Measurements from ENCODE around the gene RASEF.

The RASEF gene

DNA sequence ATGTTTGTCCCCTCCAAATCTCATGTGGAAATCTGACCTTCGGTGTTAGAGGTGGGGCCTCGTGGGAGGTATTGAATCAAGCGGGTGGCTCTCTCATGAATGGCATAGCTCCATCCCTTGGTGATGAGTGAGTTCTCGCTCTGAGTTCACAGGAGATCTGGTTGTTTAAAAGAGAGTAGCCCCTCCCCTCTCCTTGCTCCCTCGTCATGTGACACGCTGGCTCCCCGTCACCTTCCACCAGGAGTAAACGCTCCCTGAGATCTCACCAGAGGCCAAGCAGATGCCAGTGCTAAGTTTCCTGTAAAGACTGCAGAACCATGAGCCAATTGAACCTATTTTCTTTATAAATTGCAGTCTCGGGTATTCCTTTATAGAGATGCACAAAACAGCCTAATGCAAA, 74.5 kb downstream of the RASEF start:
- TF ChIP-seq, protein P1, sequence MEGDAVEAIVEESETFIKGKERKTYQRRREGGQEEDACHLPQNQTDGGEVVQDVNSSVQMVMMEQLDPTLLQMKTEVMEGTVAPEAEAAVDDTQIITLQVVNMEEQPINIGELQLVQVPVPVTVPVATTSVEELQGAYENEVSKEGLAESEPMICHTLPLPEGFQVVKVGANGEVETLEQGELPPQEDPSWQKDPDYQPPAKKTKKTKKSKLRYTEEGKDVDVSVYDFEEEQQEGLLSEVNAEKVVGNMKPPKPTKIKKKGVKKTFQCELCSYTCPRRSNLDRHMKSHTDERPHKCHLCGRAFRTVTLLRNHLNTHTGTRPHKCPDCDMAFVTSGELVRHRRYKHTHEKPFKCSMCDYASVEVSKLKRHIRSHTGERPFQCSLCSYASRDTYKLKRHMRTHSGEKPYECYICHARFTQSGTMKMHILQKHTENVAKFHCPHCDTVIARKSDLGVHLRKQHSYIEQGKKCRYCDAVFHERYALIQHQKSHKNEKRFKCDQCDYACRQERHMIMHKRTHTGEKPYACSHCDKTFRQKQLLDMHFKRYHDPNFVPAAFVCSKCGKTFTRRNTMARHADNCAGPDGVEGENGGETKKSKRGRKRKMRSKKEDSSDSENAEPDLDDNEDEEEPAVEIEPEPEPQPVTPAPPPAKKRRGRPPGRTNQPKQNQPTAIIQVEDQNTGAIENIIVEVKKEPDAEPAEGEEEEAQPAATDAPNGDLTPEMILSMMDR (conservative IDR thresholded peaks at IDR 0.05): no peak
- no peak overlapping the region for H3K27ac ChIP-seq

GRCh38 chr9:82987370-82988189, 75.4 kb downstream of the RASEF start:
- H3K27ac ChIP-seq: no peak overlapping the region
- TF ChIP-seq, protein P1 (conservative IDR thresholded peaks at IDR 0.05): no peak

- TF ChIP-seq, protein P1 (conservative IDR thresholded peaks at IDR 0.05): no peak
- H3K27ac ChIP-seq: no peak overlapping the region
Observed at GRCh38 chr9:82981552-82981951, 81.4 kb downstream of the RASEF start.

DNA sequence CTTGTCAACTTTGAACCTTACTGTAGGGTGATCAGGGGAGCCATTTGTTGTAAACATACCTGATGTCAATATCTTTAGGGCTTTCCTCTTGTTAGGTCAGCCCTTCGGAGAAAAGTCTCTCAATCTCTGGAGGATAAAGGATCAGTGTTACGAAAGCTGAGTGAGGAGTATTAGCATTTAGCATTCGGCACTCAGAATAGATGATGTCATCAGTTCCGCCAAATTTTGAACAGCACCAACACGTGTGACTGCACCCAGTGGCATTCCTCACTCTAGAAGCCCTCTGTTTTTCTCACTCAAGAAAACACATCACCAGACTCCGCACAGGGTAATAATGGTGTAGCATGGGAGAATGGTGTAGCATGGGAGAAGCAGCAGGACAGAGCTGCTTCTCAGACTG, 87.8 kb downstream of the RASEF start:
- TF ChIP-seq, protein P1 (conservative IDR thresholded peaks at IDR 0.05): no peak
- H3K27ac ChIP-seq: no peak overlapping the region

- H3K27ac ChIP-seq: no peak overlapping the region
- TF ChIP-seq, protein P1 (conservative IDR thresholded peaks at IDR 0.05): no peak
Observed at GRCh38 chr9:82972446-82972845, 90.5 kb downstream of the RASEF start.

DNA sequence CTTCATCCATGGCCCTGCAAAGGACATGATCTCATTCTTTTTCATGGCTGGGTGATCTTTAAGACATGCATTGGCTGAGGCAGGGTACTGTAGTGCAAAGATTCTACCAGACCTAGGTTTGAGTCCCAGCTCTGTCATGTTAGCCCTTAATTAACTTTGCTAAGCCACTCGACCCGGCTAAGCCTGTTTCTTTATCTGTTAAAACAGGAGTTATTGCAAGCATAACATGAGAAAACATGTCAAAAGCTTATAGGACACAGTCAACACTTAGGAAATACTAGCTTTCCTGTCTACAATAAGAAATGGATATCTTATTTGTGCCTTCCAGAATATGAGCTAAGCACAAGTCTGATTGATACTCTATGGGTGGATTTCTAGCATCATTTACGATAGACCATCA, 92.6 kb downstream of the RASEF start:
- no peak overlapping the region for H3K27ac ChIP-seq
- TF ChIP-seq, protein P1 (conservative IDR thresholded peaks at IDR 0.05): no peak

DNA sequence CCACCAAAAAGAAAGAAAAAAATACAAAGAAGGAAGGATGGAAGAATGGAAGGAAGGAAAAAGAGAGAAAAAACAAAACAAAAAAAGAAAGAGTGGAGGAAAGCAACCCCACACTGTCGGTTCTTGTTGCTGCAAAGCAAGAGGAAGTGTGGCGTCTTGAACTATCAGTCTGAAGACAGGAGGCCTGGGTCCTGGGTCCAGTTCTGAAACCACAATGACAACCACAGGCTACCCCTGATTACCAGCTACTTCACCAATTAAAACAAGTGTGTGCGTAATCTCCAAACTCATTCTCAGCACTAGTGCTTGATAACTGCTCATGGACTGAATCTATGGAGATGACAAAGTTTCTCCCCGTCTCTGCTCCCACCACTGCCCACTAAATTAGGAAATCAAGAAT, 93.7 kb downstream of the RASEF start:
- H3K27ac ChIP-seq: no peak overlapping the region
- TF ChIP-seq, protein P1 (conservative IDR thresholded peaks at IDR 0.05): no peak

All from VCaP (cell line).